ENCODE data around the gene SLC47A2. TPM values are rescaled to one million over a fixed set of nuclear protein-coding genes. Genes with fewer than 3 reads are reported as not detected.
A peak's percentile ranks its signal among the peaks of the same experiment; 100 is the strongest.

The SLC47A2 gene
- total and polyA plus RNA-seq, 2 donors (not counting 1 experiment from before 2014, with no cell fraction given), result not detected

- no peaks in the 10 kb centered on the region for H4K20me1 ChIP-seq (ENCODE audit: control insufficient read depth, extremely low read depth, insufficient read depth, low read length)
- no peak for TF ChIP-seq EZH2 (IDR thresholded peaks at IDR 0.05; ENCODE audit: low read length, missing control alignments)
- TF ChIP-seq, protein P1, sequence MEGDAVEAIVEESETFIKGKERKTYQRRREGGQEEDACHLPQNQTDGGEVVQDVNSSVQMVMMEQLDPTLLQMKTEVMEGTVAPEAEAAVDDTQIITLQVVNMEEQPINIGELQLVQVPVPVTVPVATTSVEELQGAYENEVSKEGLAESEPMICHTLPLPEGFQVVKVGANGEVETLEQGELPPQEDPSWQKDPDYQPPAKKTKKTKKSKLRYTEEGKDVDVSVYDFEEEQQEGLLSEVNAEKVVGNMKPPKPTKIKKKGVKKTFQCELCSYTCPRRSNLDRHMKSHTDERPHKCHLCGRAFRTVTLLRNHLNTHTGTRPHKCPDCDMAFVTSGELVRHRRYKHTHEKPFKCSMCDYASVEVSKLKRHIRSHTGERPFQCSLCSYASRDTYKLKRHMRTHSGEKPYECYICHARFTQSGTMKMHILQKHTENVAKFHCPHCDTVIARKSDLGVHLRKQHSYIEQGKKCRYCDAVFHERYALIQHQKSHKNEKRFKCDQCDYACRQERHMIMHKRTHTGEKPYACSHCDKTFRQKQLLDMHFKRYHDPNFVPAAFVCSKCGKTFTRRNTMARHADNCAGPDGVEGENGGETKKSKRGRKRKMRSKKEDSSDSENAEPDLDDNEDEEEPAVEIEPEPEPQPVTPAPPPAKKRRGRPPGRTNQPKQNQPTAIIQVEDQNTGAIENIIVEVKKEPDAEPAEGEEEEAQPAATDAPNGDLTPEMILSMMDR (conservative IDR thresholded peaks at IDR 0.05 in 1 of 2, IDR thresholded peaks at IDR 0.05 in 1 of 2; ENCODE audit: low read depth in 1 of 2, low read length in 2 of 2), result no peak
- no peak overlapping the region for H3K9ac ChIP-seq (ENCODE audit: insufficient read depth, low read length)
- H3K4me2 ChIP-seq (ENCODE audit: extremely low read depth, insufficient read depth, low read length), result no peak overlapping the region
- no peaks in the 10 kb centered on the region for H3K79me2 ChIP-seq (ENCODE audit: control insufficient read depth, insufficient read depth, low read length)
- H2AFZ ChIP-seq (ENCODE audit: low read length), result no peak overlapping the region
- H3K36me3 ChIP-seq (ENCODE audit: control insufficient read depth, insufficient read depth, low read length), result no peaks in the 10 kb centered on the region
- DNase-seq (ENCODE audit: low read depth in 2 of 2), result peak; percentile 18 to 32
- no peak overlapping the region for H3K4me3 ChIP-seq (replicated peaks in 1 of 4; ENCODE audit: control extremely low read depth in 1 of 4, insufficient read depth in 1 of 4, low read depth in 3 of 4, low read length in 4 of 4)
- peaks cover 12% of the 10 kb centered on the region for H3K4me1 ChIP-seq (ENCODE audit: control insufficient read depth, extremely low read depth, insufficient read depth, low read length)
- H3K27me3 ChIP-seq (ENCODE audit: control insufficient read depth, insufficient read depth, low read length), result peaks cover 8% of the 10 kb centered on the region
- no peaks in the 10 kb centered on the region for H3K9me3 ChIP-seq (ENCODE audit: control insufficient read depth, insufficient read depth, low read depth, low read length)
- no peak overlapping the region for H3K27ac ChIP-seq (ENCODE audit: insufficient read depth, low read length)
These were observed 71.7 kb downstream of the SLC47A2 start for GRCh38 chr17:19644493-19645210.

DNA sequence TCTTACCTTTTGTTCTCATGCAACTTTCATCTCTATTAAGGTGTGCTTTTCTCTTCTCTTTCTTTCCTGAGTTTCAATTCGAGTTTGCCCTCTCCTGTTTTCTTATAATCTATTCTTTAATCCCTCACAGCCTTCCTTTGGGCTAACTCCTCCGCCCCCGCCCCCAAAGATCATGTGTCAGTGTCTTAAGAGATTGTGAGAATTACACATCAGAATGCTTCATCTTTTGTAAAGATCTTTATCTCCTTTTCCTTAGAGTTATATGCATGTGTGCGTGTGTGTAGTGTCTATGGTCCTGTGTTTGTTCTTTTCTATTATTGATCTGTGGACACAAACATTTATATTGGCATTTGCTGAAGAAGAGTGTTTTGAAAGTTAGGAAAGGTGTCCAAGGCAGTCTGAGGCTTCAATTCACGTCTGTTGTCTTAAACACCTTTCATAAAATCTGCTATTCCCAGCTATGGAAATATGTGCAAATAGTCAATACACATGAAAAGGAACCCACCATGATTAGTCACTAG lies 74.0 kb downstream of the SLC47A2 start:
- Histone ChIP-seq H4K20me1 (ENCODE audit: control insufficient read depth, extremely low read depth, insufficient read depth, low read length) (no peaks in the 10 kb centered on the region), H2AFZ (ENCODE audit: low read length) (no peak overlapping the region), H3K9ac (ENCODE audit: insufficient read depth, low read length) (no peak overlapping the region), H3K36me3 (ENCODE audit: control insufficient read depth, insufficient read depth, low read length) (no peaks in the 10 kb centered on the region), H3K27me3 (ENCODE audit: control insufficient read depth, insufficient read depth, low read length) (peaks cover 8% of the 10 kb centered on the region), H3K4me1 (ENCODE audit: control insufficient read depth, extremely low read depth, insufficient read depth, low read length) (peaks cover 4% of the 10 kb centered on the region), H3K27ac (ENCODE audit: insufficient read depth, low read length) (no peak overlapping the region), H3K4me3 (replicated peaks in 1 of 4; ENCODE audit: control extremely low read depth in 1 of 4, insufficient read depth in 1 of 4, low read depth in 3 of 4, low read length in 4 of 4) (no peak overlapping the region), H3K9me3 (ENCODE audit: control insufficient read depth, insufficient read depth, low read depth, low read length) (no peaks in the 10 kb centered on the region), H3K79me2 (ENCODE audit: control insufficient read depth, insufficient read depth, low read length) (no peaks in the 10 kb centered on the region), H3K4me2 (ENCODE audit: extremely low read depth, insufficient read depth, low read length) (no peak overlapping the region)
- no peak for TF ChIP-seq EZH2 (IDR thresholded peaks at IDR 0.05; ENCODE audit: low read length, missing control alignments)
- TF ChIP-seq, protein P1 (conservative IDR thresholded peaks at IDR 0.05 in 1 of 2, IDR thresholded peaks at IDR 0.05 in 1 of 2; ENCODE audit: low read depth in 1 of 2, low read length in 2 of 2), result no peak
- no peak for DNase-seq (ENCODE audit: low read depth in 2 of 2)

DNA sequence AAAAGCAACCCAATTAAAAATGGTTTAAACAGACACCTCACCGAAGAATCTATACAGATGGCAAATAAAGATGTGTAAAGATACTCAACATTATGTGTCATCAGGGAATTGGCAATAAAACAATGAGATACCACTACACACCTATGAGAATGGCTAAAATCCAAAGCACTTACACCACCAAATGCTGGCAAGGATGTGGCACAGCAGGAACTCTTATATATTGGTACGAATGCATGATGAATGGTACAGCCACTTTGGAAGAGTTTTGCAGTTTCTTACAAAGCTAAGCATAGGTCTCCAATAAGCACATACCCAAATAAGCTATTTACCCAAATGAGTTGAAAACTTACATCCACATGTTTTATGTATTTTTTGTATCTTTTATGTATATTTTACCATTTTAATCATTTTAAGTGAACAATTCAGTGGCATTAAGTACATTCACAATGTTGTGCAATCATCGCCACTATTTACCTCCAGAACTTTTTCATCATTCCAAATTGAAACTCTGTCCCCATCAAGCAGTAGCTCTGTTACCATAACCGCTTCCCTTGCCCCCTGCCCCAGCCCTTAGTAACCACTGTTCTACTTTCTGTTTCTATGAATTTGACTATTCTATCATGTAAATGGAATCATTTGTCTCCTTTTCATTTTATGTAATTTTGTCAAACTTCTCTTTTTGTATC lies 74.6 kb downstream of the SLC47A2 start:
- H3K79me2 ChIP-seq (ENCODE audit: control insufficient read depth, insufficient read depth, low read length), result no peaks in the 10 kb centered on the region
- no peak for TF ChIP-seq EZH2 (IDR thresholded peaks at IDR 0.05; ENCODE audit: low read length, missing control alignments)
- TF ChIP-seq, protein P1 (conservative IDR thresholded peaks at IDR 0.05 in 1 of 2, IDR thresholded peaks at IDR 0.05 in 1 of 2; ENCODE audit: low read depth in 1 of 2, low read length in 2 of 2), result no peak
- H3K27ac ChIP-seq (ENCODE audit: insufficient read depth, low read length), result no peak overlapping the region
- H2AFZ ChIP-seq (ENCODE audit: low read length), result no peak overlapping the region
- DNase-seq (ENCODE audit: low read depth in 2 of 2), result no peak
- H3K27me3 ChIP-seq (ENCODE audit: control insufficient read depth, insufficient read depth, low read length), result peaks cover 8% of the 10 kb centered on the region
- no peaks in the 10 kb centered on the region for H3K36me3 ChIP-seq (ENCODE audit: control insufficient read depth, insufficient read depth, low read length)
- no peaks in the 10 kb centered on the region for H3K9me3 ChIP-seq (ENCODE audit: control insufficient read depth, insufficient read depth, low read depth, low read length)
- H3K4me1 ChIP-seq (ENCODE audit: control insufficient read depth, extremely low read depth, insufficient read depth, low read length), result no peaks in the 10 kb centered on the region
- no peaks in the 10 kb centered on the region for H4K20me1 ChIP-seq (ENCODE audit: control insufficient read depth, extremely low read depth, insufficient read depth, low read length)
- H3K4me2 ChIP-seq (ENCODE audit: extremely low read depth, insufficient read depth, low read length), result no peak overlapping the region
- no peak overlapping the region for H3K4me3 ChIP-seq (replicated peaks in 1 of 4; ENCODE audit: control extremely low read depth in 1 of 4, insufficient read depth in 1 of 4, low read depth in 3 of 4, low read length in 4 of 4)
- no peak overlapping the region for H3K9ac ChIP-seq (ENCODE audit: insufficient read depth, low read length)
